ENCODE results near the gene PURB.
"Not testable (repeated sequence)": the region's sequence is repeated elsewhere in the genome, so short reads cannot be mapped to it uniquely, and the experiment has no call there.

The PURB gene

GRCh38 chr7:44885394-44886317 is at the start of gene PURB:
Gene PURB (minus strand): TSS chr7:44885530. CDS start chr7:44885348, 182 bp downstream.
- Histone ChIP-seq H3K4me2 (ENCODE audit: low read depth, low read length) (peak within 1 kb of the TSS; percentile 98), H3K9me3 (replicated peaks; ENCODE audit: insufficient read depth, low read length) (no peaks in the 10 kb centered on the region), H3K27me3 (replicated peaks; ENCODE audit: insufficient read depth, low read length) (no peaks in the 10 kb centered on the region), H3K27ac (ENCODE audit: low read length) (peak within 1 kb of the TSS; percentile 97), H3K9ac (ENCODE audit: low read length) (peak within 1 kb of the TSS; percentile 89), H3K4me1 (ENCODE audit: low read length) (peaks cover 38% of the 10 kb centered on the region), H3K79me2 (ENCODE audit: low read length) (peaks cover 44% of the 10 kb centered on the region), H2AFZ (ENCODE audit: low read length) (peak within 1 kb of the TSS; percentile 74), H3K4me3 (ENCODE audit: low read length) (peak within 1 kb of the TSS; percentile 83), H4K20me1 (ENCODE audit: insufficient read depth, low read length) (0 out of 2 replicates have a peak, but pooled peaks cover 4% of the 10 kb centered on the region), H3K9me2 (replicated peaks; ENCODE audit: insufficient read depth, low read length) (no peaks in the 10 kb centered on the region), H3F3A (ENCODE audit: insufficient read depth, low read length) (peaks cover 20% of the 10 kb centered on the region), H3K36me3 (replicated peaks; ENCODE audit: insufficient read depth, low read length) (0 out of 2 replicates have a peak, but pooled peaks cover 9% of the 10 kb centered on the region)
- TF ChIP-seq EZH2 (optimal IDR thresholded peaks at IDR 0.05; ENCODE audit: low read depth, low read length) (no peak), EZH2phosphoT487 (IDR thresholded peaks at IDR 0.05; ENCODE audit: low read length) (no peak)
- TF ChIP-seq, protein P1, sequence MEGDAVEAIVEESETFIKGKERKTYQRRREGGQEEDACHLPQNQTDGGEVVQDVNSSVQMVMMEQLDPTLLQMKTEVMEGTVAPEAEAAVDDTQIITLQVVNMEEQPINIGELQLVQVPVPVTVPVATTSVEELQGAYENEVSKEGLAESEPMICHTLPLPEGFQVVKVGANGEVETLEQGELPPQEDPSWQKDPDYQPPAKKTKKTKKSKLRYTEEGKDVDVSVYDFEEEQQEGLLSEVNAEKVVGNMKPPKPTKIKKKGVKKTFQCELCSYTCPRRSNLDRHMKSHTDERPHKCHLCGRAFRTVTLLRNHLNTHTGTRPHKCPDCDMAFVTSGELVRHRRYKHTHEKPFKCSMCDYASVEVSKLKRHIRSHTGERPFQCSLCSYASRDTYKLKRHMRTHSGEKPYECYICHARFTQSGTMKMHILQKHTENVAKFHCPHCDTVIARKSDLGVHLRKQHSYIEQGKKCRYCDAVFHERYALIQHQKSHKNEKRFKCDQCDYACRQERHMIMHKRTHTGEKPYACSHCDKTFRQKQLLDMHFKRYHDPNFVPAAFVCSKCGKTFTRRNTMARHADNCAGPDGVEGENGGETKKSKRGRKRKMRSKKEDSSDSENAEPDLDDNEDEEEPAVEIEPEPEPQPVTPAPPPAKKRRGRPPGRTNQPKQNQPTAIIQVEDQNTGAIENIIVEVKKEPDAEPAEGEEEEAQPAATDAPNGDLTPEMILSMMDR (IDR thresholded peaks at IDR 0.05; ENCODE audit: low read length): no peak
- peak; percentile 97 for DNase-seq

DNA sequence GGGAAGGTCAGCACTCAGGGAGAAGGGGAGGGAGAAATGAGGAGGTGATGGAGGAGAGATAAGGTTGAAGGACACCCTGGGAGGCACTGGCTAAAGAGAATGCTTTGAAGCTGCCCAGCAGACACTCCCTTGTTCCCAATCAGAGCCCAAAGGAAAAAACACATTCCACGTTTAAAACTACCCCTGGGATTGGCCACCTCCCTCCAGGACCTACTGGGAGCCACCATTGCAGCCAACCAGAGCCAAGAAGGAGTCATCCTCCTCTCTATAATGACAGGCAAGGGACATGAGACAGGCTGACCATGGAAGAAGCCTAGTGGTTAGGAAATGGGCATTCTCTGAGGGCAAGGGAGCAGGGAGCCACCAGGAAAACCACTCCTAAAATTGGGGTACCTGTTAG is 49.7 kb upstream of the PURB start:
- Histone ChIP-seq H3K36me3 (replicated peaks; ENCODE audit: insufficient read depth, low read length) (no peaks in the 10 kb centered on the region), H3K9me3 (replicated peaks; ENCODE audit: insufficient read depth, low read length) (no peaks in the 10 kb centered on the region), H3K9ac (ENCODE audit: low read length) (no peak overlapping the region), H3K4me2 (ENCODE audit: low read depth, low read length) (no peak overlapping the region), H3K4me1 (ENCODE audit: low read length) (no peaks in the 10 kb centered on the region), H3K9me2 (replicated peaks; ENCODE audit: insufficient read depth, low read length) (no peaks in the 10 kb centered on the region), H2AFZ (ENCODE audit: low read length) (no peak overlapping the region), H4K20me1 (ENCODE audit: insufficient read depth, low read length) (no peaks in the 10 kb centered on the region), H3K27ac (ENCODE audit: low read length) (no peak overlapping the region), H3K4me3 (ENCODE audit: low read length) (no peak overlapping the region), H3K27me3 (replicated peaks; ENCODE audit: insufficient read depth, low read length) (no peaks in the 10 kb centered on the region), H3K79me2 (ENCODE audit: low read length) (no peaks in the 10 kb centered on the region), H3F3A (ENCODE audit: insufficient read depth, low read length) (no peaks in the 10 kb centered on the region)
- DNase-seq: no peak
- TF ChIP-seq EZH2phosphoT487 (IDR thresholded peaks at IDR 0.05; ENCODE audit: low read length) (no peak), EZH2 (optimal IDR thresholded peaks at IDR 0.05; ENCODE audit: low read depth, low read length) (no peak)
- TF ChIP-seq, protein P1 (IDR thresholded peaks at IDR 0.05; ENCODE audit: low read length): no peak

DNA sequence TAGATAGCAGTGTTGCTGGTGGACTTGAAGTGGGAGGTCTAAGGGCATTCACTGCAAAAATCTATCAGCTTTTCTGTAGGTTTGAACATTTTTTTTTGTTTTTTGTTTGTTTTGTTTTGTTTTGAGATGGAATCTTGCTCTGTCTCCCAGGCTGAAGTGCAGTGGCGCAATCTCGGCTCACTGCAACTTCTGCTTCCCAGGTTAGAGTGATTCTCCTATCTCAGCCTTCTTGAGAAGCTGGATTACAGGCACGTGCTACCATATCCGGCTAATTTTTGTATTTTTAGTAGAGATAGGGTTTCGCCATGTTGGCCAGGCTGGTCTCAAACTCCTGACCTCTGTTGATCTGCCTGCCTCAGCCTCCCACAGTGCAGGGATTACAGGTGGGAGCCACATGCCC is 49.2 kb upstream of the PURB start:
- not testable (repeated sequence) for H2AFZ ChIP-seq (ENCODE audit: low read length); H3K4me3 ChIP-seq (ENCODE audit: low read length); H3K79me2 ChIP-seq (ENCODE audit: low read length); H3K9ac ChIP-seq (ENCODE audit: low read length); H3K4me1 ChIP-seq (ENCODE audit: low read length); H3K27me3 ChIP-seq (replicated peaks; ENCODE audit: insufficient read depth, low read length); H3K9me2 ChIP-seq (replicated peaks; ENCODE audit: insufficient read depth, low read length); H4K20me1 ChIP-seq (ENCODE audit: insufficient read depth, low read length); H3F3A ChIP-seq (ENCODE audit: insufficient read depth, low read length); DNase-seq; H3K27ac ChIP-seq (ENCODE audit: low read length); H3K9me3 ChIP-seq (replicated peaks; ENCODE audit: insufficient read depth, low read length); H3K36me3 ChIP-seq (replicated peaks; ENCODE audit: insufficient read depth, low read length); H3K4me2 ChIP-seq (ENCODE audit: low read depth, low read length)

DNA sequence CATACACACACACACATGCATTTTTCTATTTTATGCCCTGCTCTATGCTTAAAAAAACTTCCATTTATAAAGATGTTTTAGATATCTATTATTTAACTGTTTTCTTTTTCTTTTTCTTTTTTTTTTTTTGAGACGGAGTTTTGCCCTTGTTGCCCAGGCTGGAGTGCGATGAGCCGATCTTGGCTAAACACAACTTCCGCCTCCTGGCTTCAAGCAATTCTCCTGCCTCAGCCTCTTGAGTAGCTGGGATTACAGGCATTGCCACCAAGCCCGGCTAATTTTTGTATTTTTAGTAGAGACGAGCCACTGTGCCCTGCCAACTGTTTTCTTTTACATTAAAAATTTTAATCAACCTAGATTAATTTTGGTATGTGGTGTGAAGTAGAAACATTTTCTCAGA is 45.6 kb upstream of the PURB start:
- H2AFZ ChIP-seq (ENCODE audit: low read length): no peak overlapping the region
- no peak overlapping the region for H3K4me2 ChIP-seq (ENCODE audit: low read depth, low read length)
- DNase-seq: no peak
- no peaks in the 10 kb centered on the region for H3K9me3 ChIP-seq (replicated peaks; ENCODE audit: insufficient read depth, low read length)
- no peak overlapping the region for H3K9ac ChIP-seq (ENCODE audit: low read length)
- H3K4me1 ChIP-seq (ENCODE audit: low read length): no peaks in the 10 kb centered on the region
- H3K79me2 ChIP-seq (ENCODE audit: low read length): no peaks in the 10 kb centered on the region
- no peaks in the 10 kb centered on the region for H4K20me1 ChIP-seq (ENCODE audit: insufficient read depth, low read length)
- TF ChIP-seq EZH2 (optimal IDR thresholded peaks at IDR 0.05; ENCODE audit: low read depth, low read length) (no peak), EZH2phosphoT487 (IDR thresholded peaks at IDR 0.05; ENCODE audit: low read length) (no peak)
- TF ChIP-seq, protein P1 (IDR thresholded peaks at IDR 0.05; ENCODE audit: low read length): no peak
- no peaks in the 10 kb centered on the region for H3K9me2 ChIP-seq (replicated peaks; ENCODE audit: insufficient read depth, low read length)
- H3K27ac ChIP-seq (ENCODE audit: low read length): no peak overlapping the region
- H3K36me3 ChIP-seq (replicated peaks; ENCODE audit: insufficient read depth, low read length): no peaks in the 10 kb centered on the region
- H3F3A ChIP-seq (ENCODE audit: insufficient read depth, low read length): no peaks in the 10 kb centered on the region
- H3K27me3 ChIP-seq (replicated peaks; ENCODE audit: insufficient read depth, low read length): no peaks in the 10 kb centered on the region
- no peak overlapping the region for H3K4me3 ChIP-seq (ENCODE audit: low read length)
